MM.1S (cell line): ENCODE measurements around the gene ZIC2.

ENCODE experiments used
- CTCF ChIP-seq: fragments of 300-600 bp; sonication (generic); IDR thresholded peaks from 2 replicates; pipeline ENCODE4 v1.5.1; 2016; ENCODE audit warnings: antibody characterized with exemption, low read length, mixed read lengths
- EZH2 ChIP-seq: fragments of 300-600 bp; sonication (generic); optimal IDR thresholded peaks from 2 replicates; pipeline ENCODE3; 2017; ENCODE audit warnings: low read depth, mild to moderate bottlenecking, antibody characterized with exemption, low read length, mixed read lengths
- EZH2phosphoT487 ChIP-seq: fragments of 300-600 bp; sonication (generic); IDR thresholded peaks from 2 replicates; pipeline ENCODE4 v1.6.1; 2018; ENCODE audit warnings: antibody characterized with exemption, low read length

GRCh38 chr13:99980824-99981734, 505 bp upstream of the ZIC2 start:
- TF ChIP-seq CTCF (no peak), EZH2 (no peak), EZH2phosphoT487 (no peak)
